CD4-positive, alpha-beta T cell (primary cell): Measurements from ENCODE around the gene CDC20. TPM values are rescaled to one million over a fixed set of nuclear protein-coding genes. Genes with fewer than 3 reads are reported as not detected.
A peak's percentile ranks its signal among the peaks of the same experiment; 100 is the strongest.

ENCODE experiments used
- ATAC-seq: fragments of 200-7000 bp; cut with Tn5 transposase; one replicate; pipeline ENCODE4 v1.10.0; 2022; ENCODE audit warnings: mild to moderate bottlenecking; ENCODE audit not compliant: poor library complexity
- CTCF ChIA-PET: fragments of 350-600 bp; sonication (Branson Sonifier 250); formaldehyde crosslinking; loops from one replicate; lab custom pipeline; 2021; ENCODE audit warnings: antibody characterized with exemption, inconsistent platforms; lab: Charles Lee
- POLR2A ChIA-PET: fragments of 350-600 bp; sonication (Branson Sonifier 250); formaldehyde crosslinking; loops from one replicate; lab custom pipeline; 2021; ENCODE audit warnings: antibody characterized with exemption, inconsistent platforms; lab: Charles Lee
- DNase-seq, 14 experiments: peaks; one replicate each; pipeline ENCODE4 v3.0.0-alpha.2; 2013 to 2020; ENCODE audit warnings: mixed read lengths in 2 of 14
- H3K27ac ChIP-seq, 2 donors: one replicate each; pipeline versions ENCODE4 v1.5.1 to v1.7.0; 2013; ENCODE audit warnings: low read length in 2 of 2, low read depth in 1 of 2, mild to moderate bottlenecking in 1 of 2
- H3K27me3 ChIP-seq, 2 experiments: 1 replicate in 1 of 2; 2 replicates in 1 of 2; pipeline versions ENCODE4 v1.6.1 to v1.7.0; 2013; ENCODE audit warnings: low read length in 2 of 2, control low read depth in 1 of 2, mild to moderate bottlenecking in 1 of 2, moderate library complexity in 1 of 2; ENCODE audit not compliant: insufficient read depth in 2 of 2, control insufficient read depth in 1 of 2
- H3K36me3 ChIP-seq: one replicate; pipeline ENCODE4 v1.6.1; 2013; ENCODE audit warnings: low read length, control low read depth; ENCODE audit not compliant: insufficient read depth
- H3K4me1 ChIP-seq: one replicate; pipeline ENCODE4 v1.6.1; 2013; ENCODE audit warnings: low read length, control low read depth; ENCODE audit not compliant: insufficient read depth
- H3K4me3 ChIP-seq: one replicate; pipeline ENCODE4 v1.5.1; 2013; ENCODE audit warnings: mild to moderate bottlenecking, low read length, moderate library complexity
- H3K9me3 ChIP-seq, 2 experiments: 1 replicate in 1 of 2; 2 replicates in 1 of 2; pipeline versions ENCODE4 v1.6.1 to v1.7.0; 2013; ENCODE audit warnings: low read length in 2 of 2, mild to moderate bottlenecking in 2 of 2, control low read depth in 1 of 2, moderate library complexity in 1 of 2; ENCODE audit not compliant: control insufficient read depth in 1 of 2, insufficient read depth in 1 of 2
- H3K27ac Mint-ChIP-seq: one replicate; pipeline ENCODE4 v1.8.0; 2020; ENCODE audit warnings: mixed read lengths
- H3K27me3 Mint-ChIP-seq: one replicate; pipeline ENCODE4 v1.8.0; 2021; ENCODE audit warnings: mixed read lengths
- H3K36me3 Mint-ChIP-seq: one replicate; pipeline ENCODE4 v1.8.0; 2021; ENCODE audit warnings: low read depth, mixed read lengths
- H3K4me1 Mint-ChIP-seq: one replicate; pipeline ENCODE4 v1.8.0; 2021; ENCODE audit warnings: low read depth, mixed read lengths
- H3K4me3 Mint-ChIP-seq: one replicate; pipeline ENCODE4 v1.8.0; 2020; ENCODE audit warnings: mild to moderate bottlenecking, mixed read lengths
- H3K9me3 Mint-ChIP-seq: one replicate; pipeline ENCODE4 v1.8.0; 2020; ENCODE audit warnings: mixed read lengths
- CTCF ChIP-seq: fragments of 200-600 bp; IDR thresholded peaks from one replicate; pipeline ENCODE4 v1.8.0; 2022; ENCODE audit warnings: antibody characterized with exemption, mild to moderate bottlenecking
- intact Hi-C, 2 experiments: fragments of 100-400 bp; cut with DNase I in 1 of 2; cut with micrococcal nuclease in 1 of 2; formaldehyde crosslinking; loops; one replicate each; pipeline versions ENCODE4 v1.15.1 to v1.9.0; 2023 to 2025; cut with DNase I, micrococcal nuclease
- total RNA-seq, 174 experiments: library from RNA in 2 of 174; stranded (reverse) in 2 of 174; gene quantifications; one replicate each; pipeline ENCODE4 v1.2.3 and lab custom pipeline; 2021 to 2026

The CDC20 gene
- total RNA-seq, 2 experiments from 2014 or later: 1.1 to 1.8 TPM

GRCh38 chr1:43348809-43349593 lies 9.8 kb upstream of the CDC20 start:
- Mint-ChIP-seq H3K27me3 (no peaks in the 10 kb centered on the region), H3K36me3 (no peaks in the 10 kb centered on the region), H3K4me1 (peaks cover 22% of the 10 kb centered on the region), H3K27ac (peak overlapping the region; percentile 89), H3K4me3 (peak overlapping the region; percentile 68), H3K9me3 (no peaks in the 10 kb centered on the region)
- Histone ChIP-seq H3K9me3 (no peaks in the 10 kb centered on the region), H3K27ac (peak overlapping the region; percentile 55 to 72), H3K27me3 (no peaks in the 10 kb centered on the region), H3K4me1 (peaks cover 8% of the 10 kb centered on the region), H3K4me3 (peak overlapping the region; percentile 48), H3K36me3 (no peaks in the 10 kb centered on the region)
- peak; percentile 35 to 89 (median 49) for DNase-seq
- POLR2A ChIA-PET: interaction anchor here (0.6 to 1.3 kb wide), 3 partner anchors 9 to 105 kb away, joined by 3 to 14 read pairs (median 3); partner anchors contain the start of genes CDC20, ELOVL1 and HYI
- CTCF ChIA-PET: interaction anchor here (0.6 kb wide), 1 partner anchor 1911 kb away, joined by 3 read pairs; no protein-coding TSS in a partner anchor
- peak; percentile 85 for ATAC-seq
- intact Hi-C loops: no loop called here
- no peak for TF ChIP-seq CTCF

- no peaks in the 10 kb centered on the region for H3K27me3 Mint-ChIP-seq
- peaks cover 22% of the 10 kb centered on the region for H3K4me1 Mint-ChIP-seq
- H3K9me3 Mint-ChIP-seq: no peaks in the 10 kb centered on the region
- no peak for TF ChIP-seq CTCF
- no peaks in the 10 kb centered on the region for H3K9me3 ChIP-seq
- ATAC-seq (peak; percentile 5), DNase-seq (no peak)
- peak overlapping the region; percentile 48 for H3K4me3 ChIP-seq
- H3K27me3 ChIP-seq: no peaks in the 10 kb centered on the region
- intact Hi-C loops: loop anchor here in 1 of 2 experiments (10.0 kb wide), 3 partner anchors 505 to 625 kb away; partner anchors contain the start of genes ATP6V0B, B4GALT2, C1orf50 and DPH2
- no peaks in the 10 kb centered on the region for H3K36me3 ChIP-seq
- H3K27ac ChIP-seq: peak overlapping the region; percentile 55 to 72
- H3K4me1 ChIP-seq: peaks cover 8% of the 10 kb centered on the region
- no peaks in the 10 kb centered on the region for H3K36me3 Mint-ChIP-seq
- CTCF ChIA-PET: no interaction called here
- H3K27ac Mint-ChIP-seq: peak overlapping the region; percentile 89
- POLR2A ChIA-PET: no interaction called here
- H3K4me3 Mint-ChIP-seq: peak overlapping the region; percentile 68
Measured at GRCh38 chr1:43349594-43350306, 9.0 kb upstream of the CDC20 start.

GRCh38 chr1:43350976-43351375 lies 7.8 kb upstream of the CDC20 start:
- Histone ChIP-seq H3K27ac (no peak overlapping the region), H3K9me3 (no peaks in the 10 kb centered on the region), H3K36me3 (no peaks in the 10 kb centered on the region), H3K4me3 (no peak overlapping the region), H3K27me3 (no peaks in the 10 kb centered on the region), H3K4me1 (peaks cover 8% of the 10 kb centered on the region)
- Mint-ChIP-seq H3K4me1 (peaks cover 22% of the 10 kb centered on the region), H3K4me3 (no peak overlapping the region), H3K9me3 (no peaks in the 10 kb centered on the region), H3K27me3 (no peaks in the 10 kb centered on the region), H3K36me3 (no peaks in the 10 kb centered on the region), H3K27ac (peak overlapping the region; percentile 61)
- ATAC-seq (no peak), DNase-seq (no peak)
- POLR2A ChIA-PET: no interaction called here
- intact Hi-C loops: loop anchor here in 1 of 2 experiments (10.0 kb wide), 3 partner anchors 506 to 624 kb away; partner anchors contain the start of genes ATP6V0B, B4GALT2, C1orf50 and DPH2
- no peak for TF ChIP-seq CTCF
- CTCF ChIA-PET: no interaction called here
